ENCODE data around the gene IGFBP2. TPM values are rescaled to one million over a fixed set of nuclear protein-coding genes. Genes with fewer than 3 reads are reported as not detected.

IGFBP2 gene
- total and polyA plus RNA-seq, 9 of the 15 experiments (the other 6 are each of a cell fraction or from before 2014, with no cell fraction given) = 0.93 TPM; not detected in 8

- Histone ChIP-seq H3K79me2 (ENCODE audit: control insufficient read depth, insufficient read depth, low read length) (no peaks in the 10 kb centered on the region), H3K9me3 (replicated peaks; ENCODE audit: control insufficient read depth, insufficient read depth, low read depth, low read length) (no peaks in the 10 kb centered on the region; the same call in 1 of the 2 replicates), H3K9ac (ENCODE audit: insufficient read depth in 1 of 2, low read depth in 2 of 2, low read length in 2 of 2) (no peak overlapping the region), H3K9me1 (ENCODE audit: control insufficient read depth, insufficient read depth, low read length) (no peaks in the 10 kb centered on the region), H3K36me3 (ENCODE audit: control insufficient read depth, insufficient read depth, low read length) (no peaks in the 10 kb centered on the region), H3K27ac (ENCODE audit: extremely low read depth, low read depth, low read length) (no peak overlapping the region), H2AFZ (ENCODE audit: low read depth, low read length) (no peak overlapping the region), H3K4me2 (ENCODE audit: insufficient read depth, low read length) (no peak overlapping the region), H4K20me1 (replicated peaks; ENCODE audit: control insufficient read depth, insufficient read depth, low read length) (no peaks in the 10 kb centered on the region), H3K4me1 (replicated peaks in 1 of 2; ENCODE audit: control insufficient read depth in 2 of 2, insufficient read depth in 2 of 2, low read length in 2 of 2) (no peaks in the 10 kb centered on the region), H3K27me3 (ENCODE audit: control insufficient read depth in 2 of 2, insufficient read depth in 2 of 2, low read length in 2 of 2) (peaks cover 0 to 8% of the 10 kb centered on the region in 2 experiments; a peak in 4 of 5 replicates), H3K4me3 (no peak overlapping the region)
- 0% methylated on average over 2 of the region's 2 CpGs for WGBS (ENCODE audit: insufficient coverage, low coverage, missing lambda C conversion rate)
- in situ Hi-C loops (cut with MboI) (no loop called here), intact Hi-C loops (cut with micrococcal nuclease) (no loop called here)
- no TSS peak for BruUV-seq (replicated peaks)
- CTCF ChIA-PET (ENCODE audit: low intra/inter-chr PET ratio) = no interaction called here
- POLR2A ChIA-PET = no interaction called here
- no peak for FAIRE-seq
- DNase-seq (ENCODE audit: extremely low read depth in 1 of 4, low spot score in 3 of 4) = no peak
- ATAC-seq = no peak
- TF ChIP-seq ZFP30 (CRISPR knock-in tag; IDR thresholded peaks at IDR 0.05; ENCODE audit: borderline replicate concordance) = no peak
- TF ChIP-seq TEAD2 (tag; IDR thresholded peaks at IDR 0.05) = no peak
- no peak for TF ChIP-seq POLR2B (IDR thresholded peaks at IDR 0.05; ENCODE audit: low read depth, partially characterized antibody)
- TF ChIP-seq ZNF224 (CRISPR knock-in tag; IDR thresholded peaks at IDR 0.05) = no peak
- no peak for TF ChIP-seq KDM2B (CRISPR knock-in tag; IDR thresholded peaks at IDR 0.05)
- TF ChIP-seq RAD21 (CRISPR knock-in tag; conservative IDR thresholded peaks at IDR 0.05 in 1 of 2, IDR thresholded peaks at IDR 0.05 in 1 of 2) = no peak
- no peak for TF ChIP-seq MCM7 (IDR thresholded peaks at IDR 0.05)
- no peak for TF ChIP-seq TCF7 (IDR thresholded peaks at IDR 0.05; ENCODE audit: borderline replicate concordance)
- no peak for TF ChIP-seq USF1 (CRISPR knock-in tag; IDR thresholded peaks at IDR 0.05)
- TF ChIP-seq ZBTB17 (CRISPR knock-in tag; IDR thresholded peaks at IDR 0.05) = no peak
- TF ChIP-seq SIX5 (IDR thresholded peaks at IDR 0.05; ENCODE audit: borderline replicate concordance in 1 of 2, insufficient read depth in 1 of 2, low read depth in 1 of 2, low read length in 2 of 2) = no peak
- TF ChIP-seq XRCC5 (IDR thresholded peaks at IDR 0.05; ENCODE audit: low read depth, low read length) = no peak
- no peak for TF ChIP-seq CTCFL (IDR thresholded peaks at IDR 0.05; ENCODE audit: borderline replicate concordance, insufficient read depth, low read depth, low read length, poor library complexity, severe bottlenecking)
- no peak for TF ChIP-seq BCL6 (CRISPR knock-in tag; IDR thresholded peaks at IDR 0.05)
- no peak for TF ChIP-seq POLR2AphosphoS5 (IDR thresholded peaks at IDR 0.05; ENCODE audit: control insufficient read depth, insufficient read depth, low read depth, low read length)
- no peak for TF ChIP-seq IRF9 (tag; IDR thresholded peaks at IDR 0.05)
- TF ChIP-seq ESRRA (IDR thresholded peaks at IDR 0.05; ENCODE audit: borderline replicate concordance, low read depth) = no peak
Measured at GRCh38 chr2:216626875-216627245, 6.4 kb upstream of the IGFBP2 start.
